Fibroblast of lung (primary cell): Measurements from ENCODE around the gene ARFGAP1.

Source experiments
- EZH2 ChIP-seq: IDR thresholded peaks from 2 replicates; pipeline ENCODE4 v1.5.1; 2012; ENCODE audit warnings: low read length, control low read depth, mild to moderate bottlenecking; ENCODE audit errors: missing control alignments
- TF ChIP-seq, protein P1 (sequence below), 2 donors: IDR thresholded peaks in 1 of 2; conservative IDR thresholded peaks in 1 of 2; 1 replicate in 1 of 2; 2 replicates in 1 of 2; pipeline ENCODE4 v1.5.1; 2011 to 2012; ENCODE audit warnings: low read length in 2 of 2, control low read depth in 1 of 2, inconsistent platforms in 1 of 2, low read depth in 1 of 2, mild to moderate bottlenecking in 1 of 2

DNA sequence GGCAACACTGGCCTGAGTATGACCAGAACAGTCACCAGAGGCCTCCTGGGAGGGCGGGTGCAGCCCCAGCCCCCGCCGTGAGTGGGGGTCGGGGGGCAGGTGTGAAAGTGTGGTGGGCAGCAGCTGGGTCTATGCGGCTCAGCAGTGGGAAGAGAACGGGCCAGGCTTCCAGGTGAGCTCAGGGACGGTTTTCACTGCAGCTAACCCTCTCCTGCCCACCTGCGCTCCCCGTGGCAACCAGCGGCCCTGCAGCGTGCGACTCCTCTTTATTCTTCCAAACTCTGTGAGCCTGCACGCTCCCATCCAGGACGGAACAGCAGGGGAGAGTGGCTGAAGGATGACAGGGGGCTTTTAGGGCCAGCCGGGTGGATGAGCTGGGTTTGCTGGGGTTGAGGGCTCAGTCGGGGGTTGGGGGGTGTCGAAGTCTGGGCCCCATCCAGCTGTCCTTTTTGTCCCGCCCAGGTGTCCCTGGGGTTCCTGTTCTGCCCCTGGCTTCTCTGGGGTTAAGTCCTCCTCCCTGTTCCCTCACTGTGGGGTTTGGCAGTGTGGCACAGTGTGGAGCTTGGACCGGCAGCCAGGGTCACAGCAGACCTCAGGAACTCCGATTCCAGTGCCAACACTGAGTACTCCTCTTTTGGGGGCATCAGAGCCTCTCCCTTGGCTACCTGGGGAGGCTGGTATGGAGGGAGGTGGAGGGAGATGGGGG lies 37.8 kb upstream of the ARFGAP1 start:
- TF ChIP-seq, protein P1, sequence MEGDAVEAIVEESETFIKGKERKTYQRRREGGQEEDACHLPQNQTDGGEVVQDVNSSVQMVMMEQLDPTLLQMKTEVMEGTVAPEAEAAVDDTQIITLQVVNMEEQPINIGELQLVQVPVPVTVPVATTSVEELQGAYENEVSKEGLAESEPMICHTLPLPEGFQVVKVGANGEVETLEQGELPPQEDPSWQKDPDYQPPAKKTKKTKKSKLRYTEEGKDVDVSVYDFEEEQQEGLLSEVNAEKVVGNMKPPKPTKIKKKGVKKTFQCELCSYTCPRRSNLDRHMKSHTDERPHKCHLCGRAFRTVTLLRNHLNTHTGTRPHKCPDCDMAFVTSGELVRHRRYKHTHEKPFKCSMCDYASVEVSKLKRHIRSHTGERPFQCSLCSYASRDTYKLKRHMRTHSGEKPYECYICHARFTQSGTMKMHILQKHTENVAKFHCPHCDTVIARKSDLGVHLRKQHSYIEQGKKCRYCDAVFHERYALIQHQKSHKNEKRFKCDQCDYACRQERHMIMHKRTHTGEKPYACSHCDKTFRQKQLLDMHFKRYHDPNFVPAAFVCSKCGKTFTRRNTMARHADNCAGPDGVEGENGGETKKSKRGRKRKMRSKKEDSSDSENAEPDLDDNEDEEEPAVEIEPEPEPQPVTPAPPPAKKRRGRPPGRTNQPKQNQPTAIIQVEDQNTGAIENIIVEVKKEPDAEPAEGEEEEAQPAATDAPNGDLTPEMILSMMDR (conservative IDR thresholded peaks at IDR 0.05 in 1 of 2, IDR thresholded peaks at IDR 0.05 in 1 of 2; ENCODE audit: low read depth in 1 of 2, low read length in 2 of 2): peak; percentile 7 to 27
- TF ChIP-seq EZH2: no peak
